ENCODE data around the gene ALG5. TPM values are rescaled to one million over a fixed set of nuclear protein-coding genes. Genes with fewer than 3 reads are reported as not detected.

Gene ALG5
- total RNA-seq, 1 donor from 2014 or later, result 35.4 TPM

DNA sequence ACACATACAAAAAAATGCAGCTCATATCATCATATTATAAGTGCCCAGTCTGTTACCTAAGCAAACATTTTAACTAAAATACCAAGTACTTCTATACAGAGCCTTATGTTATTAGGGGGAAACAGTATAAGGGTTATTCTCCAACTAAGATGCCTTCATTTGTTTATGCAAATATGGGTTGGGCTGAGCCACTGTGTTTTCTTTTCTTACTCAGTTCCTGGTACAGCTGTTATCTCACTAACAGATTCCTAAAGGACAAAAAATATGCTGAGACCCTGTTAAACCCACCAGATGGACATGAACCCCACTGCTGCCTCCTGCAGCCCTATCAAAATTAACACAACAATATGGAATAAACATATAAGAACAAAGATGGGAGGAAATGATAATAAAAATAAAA lies 44.6 kb downstream of the ALG5 start:
- Mint-ChIP-seq H3K9me3 (ENCODE audit: unreplicated experiment) (no peaks in the 10 kb centered on the region), H3K27me3 (ENCODE audit: unreplicated experiment) (no peaks in the 10 kb centered on the region), H3K36me3 (ENCODE audit: unreplicated experiment) (peaks cover 43% of the 10 kb centered on the region), H3K4me3 (ENCODE audit: unreplicated experiment) (no peak overlapping the region), H3K27ac (ENCODE audit: unreplicated experiment) (no peak overlapping the region), H3K4me1 (ENCODE audit: unreplicated experiment) (peaks cover 1% of the 10 kb centered on the region)
- TF ChIP-seq, protein P1, sequence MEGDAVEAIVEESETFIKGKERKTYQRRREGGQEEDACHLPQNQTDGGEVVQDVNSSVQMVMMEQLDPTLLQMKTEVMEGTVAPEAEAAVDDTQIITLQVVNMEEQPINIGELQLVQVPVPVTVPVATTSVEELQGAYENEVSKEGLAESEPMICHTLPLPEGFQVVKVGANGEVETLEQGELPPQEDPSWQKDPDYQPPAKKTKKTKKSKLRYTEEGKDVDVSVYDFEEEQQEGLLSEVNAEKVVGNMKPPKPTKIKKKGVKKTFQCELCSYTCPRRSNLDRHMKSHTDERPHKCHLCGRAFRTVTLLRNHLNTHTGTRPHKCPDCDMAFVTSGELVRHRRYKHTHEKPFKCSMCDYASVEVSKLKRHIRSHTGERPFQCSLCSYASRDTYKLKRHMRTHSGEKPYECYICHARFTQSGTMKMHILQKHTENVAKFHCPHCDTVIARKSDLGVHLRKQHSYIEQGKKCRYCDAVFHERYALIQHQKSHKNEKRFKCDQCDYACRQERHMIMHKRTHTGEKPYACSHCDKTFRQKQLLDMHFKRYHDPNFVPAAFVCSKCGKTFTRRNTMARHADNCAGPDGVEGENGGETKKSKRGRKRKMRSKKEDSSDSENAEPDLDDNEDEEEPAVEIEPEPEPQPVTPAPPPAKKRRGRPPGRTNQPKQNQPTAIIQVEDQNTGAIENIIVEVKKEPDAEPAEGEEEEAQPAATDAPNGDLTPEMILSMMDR (IDR thresholded peaks at IDR 0.05), result no peak
- no peak for DNase-seq (ENCODE audit: extremely low spot score, unreplicated experiment)

DNA sequence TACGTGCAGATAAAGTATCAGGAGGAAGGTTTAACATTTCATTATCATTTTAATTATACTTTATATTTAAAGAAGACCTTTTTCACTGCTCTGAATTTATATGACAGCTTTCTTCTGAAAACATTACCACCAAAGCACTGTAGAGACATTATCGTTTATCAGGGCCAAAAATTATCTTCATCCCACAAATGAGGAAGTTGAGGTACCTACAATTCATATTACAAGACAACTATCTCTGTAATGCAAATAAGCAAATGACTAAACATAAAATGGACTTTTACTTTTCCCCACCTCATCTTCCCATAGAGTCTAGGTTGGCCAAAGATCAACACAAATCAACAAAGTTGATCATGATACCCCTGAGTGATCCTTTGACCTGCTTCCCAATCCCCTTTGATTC lies 48.2 kb downstream of the ALG5 start:
- TF ChIP-seq, protein P1 (IDR thresholded peaks at IDR 0.05), result no peak
- DNase-seq (ENCODE audit: extremely low spot score, unreplicated experiment), result no peak
- Mint-ChIP-seq H3K27ac (ENCODE audit: unreplicated experiment) (no peak overlapping the region), H3K9me3 (ENCODE audit: unreplicated experiment) (no peaks in the 10 kb centered on the region), H3K4me3 (ENCODE audit: unreplicated experiment) (no peak overlapping the region), H3K36me3 (ENCODE audit: unreplicated experiment) (peaks cover 41% of the 10 kb centered on the region), H3K4me1 (ENCODE audit: unreplicated experiment) (peaks cover 1% of the 10 kb centered on the region), H3K27me3 (ENCODE audit: unreplicated experiment) (no peaks in the 10 kb centered on the region)

DNA sequence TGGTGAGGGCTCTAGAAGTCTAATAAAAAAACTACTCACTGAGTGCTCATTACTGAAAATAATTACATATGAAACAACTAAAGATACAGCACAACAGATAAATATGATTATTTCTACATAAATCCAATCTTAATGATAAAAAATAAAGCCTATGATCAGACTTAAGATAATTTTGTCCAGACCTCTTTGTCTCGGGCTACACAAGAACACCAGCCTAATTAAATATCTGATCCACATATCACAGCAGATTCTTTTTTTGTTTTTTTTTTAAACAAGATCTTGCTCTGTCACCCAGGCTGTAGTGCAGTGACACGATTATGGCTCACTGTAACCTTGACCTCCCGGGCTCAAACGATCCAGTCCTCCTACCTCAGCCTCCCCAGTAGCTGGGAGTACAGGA lies 48.8 kb downstream of the ALG5 start:
- no peak for DNase-seq (ENCODE audit: extremely low spot score, unreplicated experiment)
- Mint-ChIP-seq H3K4me1 (ENCODE audit: unreplicated experiment) (peaks cover under 1% of the 10 kb centered on the region), H3K36me3 (ENCODE audit: unreplicated experiment) (peaks cover 36% of the 10 kb centered on the region), H3K27ac (ENCODE audit: unreplicated experiment) (no peak overlapping the region), H3K9me3 (ENCODE audit: unreplicated experiment) (no peaks in the 10 kb centered on the region), H3K4me3 (ENCODE audit: unreplicated experiment) (no peak overlapping the region), H3K27me3 (ENCODE audit: unreplicated experiment) (no peaks in the 10 kb centered on the region)
- TF ChIP-seq, protein P1 (IDR thresholded peaks at IDR 0.05), result no peak

DNA sequence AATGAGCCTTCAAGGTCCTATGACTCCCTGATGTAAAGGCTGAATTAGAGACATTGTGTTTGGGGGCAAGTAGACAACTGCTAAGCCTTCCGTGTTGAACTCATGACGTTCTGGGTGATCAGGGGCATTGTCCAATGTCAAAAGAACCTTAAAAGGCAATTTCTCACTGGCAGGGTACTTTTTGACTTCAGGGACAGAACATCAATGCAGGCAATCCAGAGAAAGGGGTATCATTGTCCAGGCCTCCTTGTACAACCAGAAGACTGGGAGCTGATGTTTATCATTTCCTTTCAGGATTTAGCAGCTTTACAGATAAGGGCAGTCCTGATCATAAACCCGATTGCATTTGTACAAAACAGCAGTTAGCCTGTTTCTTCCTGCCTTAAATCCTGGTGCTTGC lies 54.1 kb downstream of the ALG5 start:
- Mint-ChIP-seq H3K9me3 (ENCODE audit: unreplicated experiment) (peaks cover under 1% of the 10 kb centered on the region), H3K27ac (ENCODE audit: unreplicated experiment) (no peak overlapping the region), H3K27me3 (ENCODE audit: unreplicated experiment) (no peaks in the 10 kb centered on the region), H3K4me3 (ENCODE audit: unreplicated experiment) (no peak overlapping the region), H3K4me1 (ENCODE audit: unreplicated experiment) (no peaks in the 10 kb centered on the region), H3K36me3 (ENCODE audit: unreplicated experiment) (peaks cover 16% of the 10 kb centered on the region)
- no peak for DNase-seq (ENCODE audit: extremely low spot score, unreplicated experiment)
- TF ChIP-seq, protein P1 (IDR thresholded peaks at IDR 0.05), result no peak

DNA sequence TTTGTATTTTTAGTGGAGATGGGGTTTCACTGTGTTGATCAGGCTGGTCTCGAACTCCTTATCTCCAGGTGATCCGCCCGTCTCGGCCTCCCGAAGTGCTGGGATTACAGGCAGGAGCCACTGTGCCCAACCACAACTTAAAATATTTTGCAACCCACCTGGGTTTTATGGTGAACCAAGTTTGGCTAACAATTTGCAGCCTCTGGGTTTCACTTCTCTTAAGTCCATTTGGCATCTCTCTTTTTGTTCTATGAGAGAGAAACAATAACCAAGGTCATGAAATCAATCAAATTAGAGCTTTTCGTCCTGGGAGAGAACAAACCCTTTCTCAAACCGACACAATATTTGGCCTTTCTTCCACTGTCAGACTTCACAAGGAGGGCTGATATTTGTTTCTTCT lies 73.5 kb downstream of the ALG5 start:
- no peaks in the 10 kb centered on the region for H3K9me3 Mint-ChIP-seq (ENCODE audit: unreplicated experiment)

More for the DNA sequence above, 73.5 kb downstream of the ALG5 start:
- no peaks in the 10 kb centered on the region for H3K36me3 Mint-ChIP-seq (ENCODE audit: unreplicated experiment)
- H3K27me3 Mint-ChIP-seq (ENCODE audit: unreplicated experiment), result peaks cover 9% of the 10 kb centered on the region
- H3K4me3 Mint-ChIP-seq (ENCODE audit: unreplicated experiment), result no peak overlapping the region
- TF ChIP-seq, protein P1 (IDR thresholded peaks at IDR 0.05), result no peak
- H3K4me1 Mint-ChIP-seq (ENCODE audit: unreplicated experiment), result peaks cover under 1% of the 10 kb centered on the region
- DNase-seq (ENCODE audit: extremely low spot score, unreplicated experiment), result no peak
- no peak overlapping the region for H3K27ac Mint-ChIP-seq (ENCODE audit: unreplicated experiment)
